Keratinocyte (primary cell): ENCODE data around the gene RGCC. TPM values are rescaled to one million over a fixed set of nuclear protein-coding genes. Genes with fewer than 3 reads are reported as not detected.

Experiments used
- DNase-seq: peaks from one replicate; pipeline ENCODE4 v3.0.0-alpha.2; 2011; ENCODE audit warnings: low read depth, missing footprints, low spot score
- FAIRE-seq: peaks from 2 replicates; lab custom pipeline; 2011; peaks lifted over from hg19 to GRCh38; lab: Jason Lieb, UNC
- H2AFZ ChIP-seq: 2 replicates; pipeline ENCODE4 v1.6.0; 2012; ENCODE audit warnings: low read length, control low read depth, inconsistent platforms; ENCODE audit not compliant: control insufficient read depth
- H3K27ac ChIP-seq: 2 replicates; pipeline ENCODE4 v1.5.1; 2011; ENCODE audit warnings: low read length; ENCODE audit not compliant: control insufficient read depth, insufficient read depth
- H3K27me3 ChIP-seq: 3 replicates; pipeline ENCODE4 v1.6.0; 2011; ENCODE audit warnings: low read length; ENCODE audit not compliant: control insufficient read depth, insufficient read depth; ENCODE audit errors: extremely low read depth
- H3K36me3 ChIP-seq, 2 experiments: 2 replicates in 1 of 2; 3 replicates in 1 of 2; pipeline ENCODE4 v1.5.1; 2011; ENCODE audit warnings: low read length in 2 of 2, mild to moderate bottlenecking in 1 of 2; ENCODE audit not compliant: control insufficient read depth in 2 of 2, insufficient read depth in 2 of 2; ENCODE audit errors: extremely low read depth in 1 of 2
- H3K4me1 ChIP-seq: 3 replicates; pipeline ENCODE4 v1.5.1; 2011; ENCODE audit warnings: low read length; ENCODE audit not compliant: control insufficient read depth, insufficient read depth; ENCODE audit errors: extremely low read depth
- H3K4me2 ChIP-seq: 3 replicates; pipeline ENCODE4 v1.6.0; 2011; ENCODE audit warnings: low read depth, low read length; ENCODE audit not compliant: control insufficient read depth, insufficient read depth; ENCODE audit errors: extremely low read depth
- H3K4me3 ChIP-seq, 3 experiments: fragments of 200-600 bp in 1 of 3; sonication (generic) in 1 of 3; 2 replicates in 2 of 3; 3 replicates in 1 of 3; pipeline ENCODE4 v1.5.1; 2011 to 2016; ENCODE audit warnings: low read length in 3 of 3, mild to moderate bottlenecking in 3 of 3, control low read depth in 2 of 3, inconsistent platforms in 1 of 3, low read depth in 1 of 3, mixed read lengths in 1 of 3, mixed run types in 1 of 3, moderate library complexity in 1 of 3; ENCODE audit not compliant: control insufficient read depth in 2 of 3, insufficient read depth in 2 of 3; ENCODE audit errors: extremely low read depth in 1 of 3
- H3K79me2 ChIP-seq: 2 replicates; pipeline ENCODE4 v1.6.0; 2012; ENCODE audit warnings: low read length; ENCODE audit not compliant: control insufficient read depth, insufficient read depth
- H3K9ac ChIP-seq: 3 replicates; pipeline ENCODE4 v1.6.0; 2011; ENCODE audit warnings: low read length; ENCODE audit not compliant: control insufficient read depth, insufficient read depth; ENCODE audit errors: extremely low read depth
- H3K9me1 ChIP-seq: 3 replicates; pipeline ENCODE4 v1.6.0; 2011; ENCODE audit warnings: low read length; ENCODE audit not compliant: control insufficient read depth, insufficient read depth; ENCODE audit errors: extremely low read depth
- H3K9me3 ChIP-seq: 2 replicates; pipeline ENCODE4 v1.5.1; 2012; ENCODE audit warnings: low read depth, low read length; ENCODE audit not compliant: control insufficient read depth
- H4K20me1 ChIP-seq: 3 replicates; pipeline ENCODE4 v1.6.0; 2011; ENCODE audit warnings: low read length; ENCODE audit not compliant: control insufficient read depth, insufficient read depth; ENCODE audit errors: extremely low read depth
- CTCF ChIP-seq, 3 experiments: IDR thresholded peaks in 1 of 3; conservative IDR thresholded peaks in 1 of 3; optimal IDR thresholded peaks in 1 of 3; 2 replicates in 2 of 3; 3 replicates in 1 of 3; pipeline versions ENCODE3 to v1.5.1; 2011; ENCODE audit warnings: low read length in 3 of 3, mild to moderate bottlenecking in 3 of 3, moderate library complexity in 2 of 3, control low read depth in 1 of 3, inconsistent platforms in 1 of 3; ENCODE audit not compliant: insufficient read depth in 2 of 3; ENCODE audit errors: extremely low read depth in 1 of 3
- EZH2 ChIP-seq: IDR thresholded peaks from one replicate; pipeline ENCODE4 v1.6.1; 2012; ENCODE audit warnings: inconsistent platforms, mild to moderate bottlenecking, low read length, moderate library complexity
- dilution Hi-C: fragments of 300-500 bp; cut with MboI; formaldehyde crosslinking; loops from one replicate; pipeline ENCODE4 v1.7.0; 2020; ENCODE audit warnings: low sequenced_read_pairs; ENCODE audit not compliant: extremely low pct_ligation_motif_present
- polyA plus RNA-seq, 5 experiments: library from polyadenylated mRNA; depleted of rRNA in 3 of 5; stranded (reverse) in 3 of 5; stranded (forward) in 1 of 5; unstranded in 1 of 5; fragments of >200 nt; gene quantifications; 1 replicate in 1 of 5; 2 replicates in 3 of 5; 3 replicates in 1 of 5; pipeline versions ENCODE4 v1.2.1 to v1.2.3, GENCODE V29; 2011 to 2012; ENCODE audit warnings: missing spikeins in 2 of 5, low read depth in 1 of 5, low replicate concordance in 1 of 5

The RGCC gene
- polyA plus RNA-seq, 1 donor (not counting 4 experiments of a cell fraction or from before 2014, with no cell fraction given), result 1.5 TPM

DNA sequence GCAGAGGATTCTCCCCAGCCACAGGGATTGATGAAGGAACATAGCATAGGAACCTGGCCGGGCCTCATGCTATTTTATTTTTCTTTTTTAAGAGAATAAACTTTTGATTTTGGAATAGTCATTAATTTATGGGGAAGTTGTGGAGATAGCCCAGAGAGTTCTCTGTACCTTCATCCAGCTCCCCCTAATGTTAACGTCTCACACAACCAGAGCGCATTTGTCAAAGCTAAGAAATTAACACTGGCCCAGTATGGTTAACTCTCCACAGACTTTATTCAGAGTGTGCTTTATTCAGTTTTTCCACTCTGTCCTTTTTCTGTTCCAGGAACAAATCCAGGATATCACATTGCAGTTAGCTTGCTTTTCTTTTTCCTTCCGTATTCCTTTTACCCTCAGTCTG lies 59.4 kb downstream of the RGCC start:
- H4K20me1 ChIP-seq, result no peaks in the 10 kb centered on the region
- no peaks in the 10 kb centered on the region for H3K4me1 ChIP-seq
- DNase-seq (no peak), FAIRE-seq (no peak)
- peaks cover 7% of the 10 kb centered on the region for H3K27me3 ChIP-seq
- no peaks in the 10 kb centered on the region for H3K36me3 ChIP-seq
- no peak overlapping the region for H3K9ac ChIP-seq
- no peaks in the 10 kb centered on the region for H3K79me2 ChIP-seq
- no peaks in the 10 kb centered on the region for H3K9me3 ChIP-seq
- H3K4me3 ChIP-seq, result no peak overlapping the region
- dilution Hi-C loops, result no loop called here
- no peaks in the 10 kb centered on the region for H3K9me1 ChIP-seq
- TF ChIP-seq EZH2 (no peak), CTCF (optimal IDR thresholded peaks at IDR 0.05 in 1 of 3, IDR thresholded peaks at IDR 0.05 in 1 of 3, conservative IDR thresholded peaks at IDR 0.05 in 1 of 3; ENCODE audit: extremely low read depth in 1 of 3, insufficient read depth in 2 of 3, low read length in 3 of 3) (no peak)
- H3K27ac ChIP-seq, result no peak overlapping the region
- H3K4me2 ChIP-seq, result no peak overlapping the region
- H2AFZ ChIP-seq, result no peak overlapping the region

GRCh38 chr13:41520016-41520659 lies 62.8 kb downstream of the RGCC start:
- Histone ChIP-seq H3K79me2 (no peaks in the 10 kb centered on the region), H3K27me3 (peaks cover 5% of the 10 kb centered on the region), H3K36me3 (no peaks in the 10 kb centered on the region), H3K4me3 (no peak overlapping the region), H3K9me3 (no peaks in the 10 kb centered on the region), H2AFZ (no peak overlapping the region), H3K4me2 (no peak overlapping the region), H3K9me1 (no peaks in the 10 kb centered on the region), H3K4me1 (no peaks in the 10 kb centered on the region), H4K20me1 (no peaks in the 10 kb centered on the region), H3K9ac (no peak overlapping the region), H3K27ac (no peak overlapping the region)
- no peak for DNase-seq
- dilution Hi-C loops, result no loop called here
- no peak for FAIRE-seq
- TF ChIP-seq EZH2 (no peak), CTCF (optimal IDR thresholded peaks at IDR 0.05 in 1 of 3, IDR thresholded peaks at IDR 0.05 in 1 of 3, conservative IDR thresholded peaks at IDR 0.05 in 1 of 3; ENCODE audit: extremely low read depth in 1 of 3, insufficient read depth in 2 of 3, low read length in 3 of 3) (no peak)

Other genes with a start within 250 kb of the RGCC start
- 9.1 to 16.9 TPM (median 12.1 TPM) in 3 replicates for gene MTRF1, start 194.0 kb upstream of the RGCC start, polyA plus RNA-seq
- 4.2 to 12.0 TPM (median 5.6 TPM) in 3 replicates for gene NAA16, start 146.3 kb upstream of the RGCC start, polyA plus RNA-seq